Astrocyte of the spinal cord (primary cell): ENCODE data around the gene CAPZA1.

Source experiments
- DNase-seq: peaks from one replicate; pipeline ENCODE4 v3.0.0; 2011; ENCODE audit warnings: low read depth, low spot score
- H3K4me3 ChIP-seq: 2 replicates; pipeline ENCODE4 v1.5.1; 2011; ENCODE audit warnings: low read depth, mild to moderate bottlenecking, low read length, moderate library complexity
- in situ Hi-C: cut with HindIII; loops from 2 replicates; pipeline ENCODE4 v1.10.0; 2017; ENCODE audit warnings: low sequenced_read_pairs
- TF ChIP-seq, protein P1 (sequence below): IDR thresholded peaks from 2 replicates; pipeline ENCODE4 v1.5.1; 2012; ENCODE audit warnings: low read depth, mild to moderate bottlenecking, low read length, inconsistent platforms

Gene CAPZA1

GRCh38 chr1:112715264-112716053 lies 95.8 kb downstream of the CAPZA1 start, which contains the start of gene PPM1J:
TSS of gene PPM1J (minus strand) at chr1:112715332. CDS start at chr1:112715301, 31 bp downstream.
- in situ Hi-C loops: loop anchor here (5.0 kb wide), 1 partner anchor 82 kb away; no protein-coding TSS in a partner anchor
- TF ChIP-seq, protein P1, sequence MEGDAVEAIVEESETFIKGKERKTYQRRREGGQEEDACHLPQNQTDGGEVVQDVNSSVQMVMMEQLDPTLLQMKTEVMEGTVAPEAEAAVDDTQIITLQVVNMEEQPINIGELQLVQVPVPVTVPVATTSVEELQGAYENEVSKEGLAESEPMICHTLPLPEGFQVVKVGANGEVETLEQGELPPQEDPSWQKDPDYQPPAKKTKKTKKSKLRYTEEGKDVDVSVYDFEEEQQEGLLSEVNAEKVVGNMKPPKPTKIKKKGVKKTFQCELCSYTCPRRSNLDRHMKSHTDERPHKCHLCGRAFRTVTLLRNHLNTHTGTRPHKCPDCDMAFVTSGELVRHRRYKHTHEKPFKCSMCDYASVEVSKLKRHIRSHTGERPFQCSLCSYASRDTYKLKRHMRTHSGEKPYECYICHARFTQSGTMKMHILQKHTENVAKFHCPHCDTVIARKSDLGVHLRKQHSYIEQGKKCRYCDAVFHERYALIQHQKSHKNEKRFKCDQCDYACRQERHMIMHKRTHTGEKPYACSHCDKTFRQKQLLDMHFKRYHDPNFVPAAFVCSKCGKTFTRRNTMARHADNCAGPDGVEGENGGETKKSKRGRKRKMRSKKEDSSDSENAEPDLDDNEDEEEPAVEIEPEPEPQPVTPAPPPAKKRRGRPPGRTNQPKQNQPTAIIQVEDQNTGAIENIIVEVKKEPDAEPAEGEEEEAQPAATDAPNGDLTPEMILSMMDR: no peak
- peak; percentile 92 for DNase-seq
- H3K4me3 ChIP-seq: peak within 1 kb of the TSS; percentile 63

DNA sequence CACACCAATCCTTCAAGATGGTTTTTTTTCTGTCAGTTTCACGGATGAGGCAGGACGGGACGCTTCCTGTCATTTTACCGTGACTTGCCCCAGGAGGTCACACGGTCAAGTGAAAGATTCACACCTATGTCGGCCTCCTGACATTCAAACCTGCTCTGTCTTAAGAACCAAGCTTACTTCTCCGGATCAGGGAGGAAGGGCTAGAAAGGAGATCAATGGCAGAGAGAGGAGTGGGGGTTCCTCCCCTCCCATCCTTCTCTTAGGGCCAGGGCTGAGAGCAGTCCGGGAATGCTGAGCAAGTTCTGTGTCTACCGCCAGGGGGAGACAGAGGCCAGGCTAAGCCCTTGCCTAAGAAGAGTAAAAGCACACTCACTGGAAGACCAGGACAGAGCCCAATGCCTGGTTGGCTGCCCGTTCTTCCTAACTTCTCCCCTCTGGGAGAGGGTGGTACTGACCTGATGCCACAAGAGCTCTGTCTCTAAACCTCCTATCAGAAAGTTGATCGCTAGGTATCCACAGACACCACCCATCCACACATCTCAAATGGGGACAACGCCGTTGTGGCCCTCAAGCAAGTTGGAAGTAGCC lies 96.6 kb downstream of the CAPZA1 start:
- peak overlapping the region; percentile 63 for H3K4me3 ChIP-seq
- TF ChIP-seq, protein P1: peak; percentile 95
- DNase-seq: peak; percentile 90
- in situ Hi-C loops: loop anchor here (5.0 kb wide), 1 partner anchor 81 kb away; no protein-coding TSS in a partner anchor

- in situ Hi-C loops: loop anchor here (5.0 kb wide), 1 partner anchor 80 kb away; no protein-coding TSS in a partner anchor
- TF ChIP-seq, protein P1: no peak
- no peak overlapping the region for H3K4me3 ChIP-seq
- DNase-seq: no peak
Measured at GRCh38 chr1:112717263-112717873, 97.7 kb downstream of the CAPZA1 start.

GRCh38 chr1:112718691-112719418 lies 99.2 kb downstream of the CAPZA1 start:
- DNase-seq: peak; percentile 34
- in situ Hi-C loops: loop anchor here (5.0 kb wide), 1 partner anchor 78 kb away; no protein-coding TSS in a partner anchor
- TF ChIP-seq, protein P1: peak; percentile 93
- H3K4me3 ChIP-seq: no peak overlapping the region

- in situ Hi-C loops: loop anchor here (5.0 kb wide), 1 partner anchor 78 kb away; no protein-coding TSS in a partner anchor
- no peak for DNase-seq
- TF ChIP-seq, protein P1: no peak
- H3K4me3 ChIP-seq: no peak overlapping the region
Measured at GRCh38 chr1:112719706-112720105, 100.1 kb downstream of the CAPZA1 start.

- TF ChIP-seq, protein P1: no peak
- in situ Hi-C loops: no loop called here
- H3K4me3 ChIP-seq: no peak overlapping the region
- no peak for DNase-seq
Measured at GRCh38 chr1:112720800-112721199, 101.2 kb downstream of the CAPZA1 start.
